Heart left ventricle (tissue), 13 donors: ENCODE data around the gene INO80.

Experiments
- CTCF ChIP-seq, 12 donors: fragments of 200-600 bp; sonication (generic) in 4 of 12; IDR thresholded peaks; one replicate each; pipeline versions ENCODE4 v1.5.0 to v1.8.0; 2018 to 2022; ENCODE audit warnings: antibody characterized with exemption in 12 of 12, mild to moderate bottlenecking in 5 of 12
- POLR2A ChIP-seq, 2 donors: fragments of 450-650 bp; IDR thresholded peaks; one replicate each; pipeline ENCODE4 v1.6.1; 2017; ENCODE audit warnings: antibody characterized with exemption in 2 of 2, mild to moderate bottlenecking in 2 of 2, moderate library complexity in 2 of 2
- donor health status: ischemic (EF 13 %, LVEDD 7.1; RV severe dilation, severe dysfunction).
- donor health status: DM: no; HTN: yes; CAD: no.
- donor health status: DM: no; HTN: no; CAD: no.
- donor health status: ischemic (EF 25% LVEDD 6.9; RV normal size, moderate dysfunction).
- donor health status: ischemic (EF 25% LVEDD 5.7; RV mildly dilated, moderate dysfunction).
- donor health status: ischemic (EF 35%, LVEDD 5.7; RV mildly dilated, moderate dysfunction).
- donor health status: nonischemic (EF 11% LVEDD 7.7; RV severe dilation, severe dysfunction).
- donor health status: DM: yes; HTN: yes; CAD: no.
- donor health status: PGD.
- donor health status: ischemic (EF 29% LVEDD 5.4; RV normal size, mild dysfunction).
- donor health status: nonischemic (EF 23%, LVEDD 6.1; RV moderate dilation, normal function).

GRCh38 chr15:40952301-40952900, 163.7 kb downstream of the INO80 start:
- no peak for TF ChIP-seq CTCF (IDR thresholded peaks at IDR 0.05)
- TF ChIP-seq POLR2A (IDR thresholded peaks at IDR 0.05) = no peak
